ENCODE measurements around the gene C13orf46. TPM values are rescaled to one million over a fixed set of nuclear protein-coding genes. Genes with fewer than 3 reads are reported as not detected.
A peak's percentile ranks its signal among the peaks of the same experiment; 100 is the strongest.

The C13orf46 gene
- total and polyA plus RNA-seq, 2 of the 8 experiments (the other 6 are each of a cell fraction or from before 2014, with no cell fraction given): 0.23 to 0.28 TPM

DNA sequence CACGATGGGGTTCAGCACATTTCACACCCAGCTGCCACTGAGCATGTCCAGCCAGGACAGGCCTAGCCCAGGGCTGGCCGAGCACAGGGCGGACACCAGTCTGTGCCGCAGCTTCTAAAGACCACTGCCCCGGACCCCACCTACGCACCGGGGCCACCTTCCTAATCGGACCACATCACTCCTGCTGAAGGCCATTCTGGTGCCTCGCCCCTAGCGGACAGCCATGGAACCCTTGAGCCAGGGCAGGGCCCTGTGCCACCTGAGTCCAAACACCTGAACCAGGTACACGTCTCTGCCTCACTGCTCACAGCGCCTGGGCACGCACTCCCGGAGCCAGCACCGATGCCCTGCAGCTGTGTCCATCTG is 8.4 kb upstream of the C13orf46 start:
- no peak overlapping the region for H4K91ac ChIP-seq (replicated peaks; ENCODE audit: insufficient read length, low read length)
- no peak overlapping the region for H3K23ac ChIP-seq (ENCODE audit: insufficient read length)
- 92% methylated on average over 15 of the region's 15 CpGs; no CpG with 5 or more reads in 1 of the 2 experiments for WGBS, 2 experiments (ENCODE audit: extremely low coverage in 1 of 2, insufficient coverage in 1 of 2, insufficient read length in 1 of 2, insufficient replicate concordance in 2 of 2, low coverage in 1 of 2, low lambda C conversion rate in 2 of 2, missing lambda C conversion rate in 1 of 2)
- H2BK5ac ChIP-seq (ENCODE audit: low read depth, low read length): no peak overlapping the region; the same call in 1 of the 2 replicates
- H2BK20ac ChIP-seq (ENCODE audit: low read length): no peak overlapping the region
- FAIRE-seq (no peak), DNase-seq (ENCODE audit: low read depth in 1 of 2, low spot score in 2 of 2) (peak in 1 of 2 experiments; percentile 40)
- ChIA-PET CTCF (ENCODE audit: partially characterized antibody) (interaction anchor here (0.6 to 2.0 kb wide), 5 partner anchors 12 to 180 kb away, joined by 3 to 7 read pairs (median 4); no protein-coding TSS in a partner anchor), POLR2A (ENCODE audit: partially characterized antibody) (interaction anchor here (0.6 to 1.9 kb wide), 2 partner anchors 9 to 12 kb away, joined by 3 to 5 read pairs; no protein-coding TSS in a partner anchor)
- no peak overlapping the region for H3K4me2 ChIP-seq (ENCODE audit: insufficient read depth in 1 of 2, low read depth in 2 of 2, low read length in 2 of 2)
- no peak overlapping the region for H3K9ac ChIP-seq (replicated peaks in 1 of 4; ENCODE audit: extremely low read depth in 1 of 4, low read depth in 3 of 4, low read length in 3 of 4)
- no peak overlapping the region for H3K18ac ChIP-seq (ENCODE audit: extremely low read depth, low read length)
- peaks cover 0 to 5% of the 10 kb centered on the region in 2 experiments for H4K20me1 ChIP-seq (replicated peaks in 1 of 2; ENCODE audit: control insufficient read depth in 1 of 2, insufficient read depth in 2 of 2, low read length in 2 of 2)
- no peaks in the 10 kb centered on the region for H3K9me3 ChIP-seq (ENCODE audit: insufficient read depth in 2 of 2, low read depth in 1 of 2, low read length in 1 of 2)
- no peak overlapping the region for H3K56ac ChIP-seq (replicated peaks; ENCODE audit: insufficient read length, low read depth, low read length)
- H3K27ac ChIP-seq (ENCODE audit: low read depth, low read length): no peak overlapping the region
- no peaks in the 10 kb centered on the region for H3K79me2 ChIP-seq (ENCODE audit: control insufficient read depth in 1 of 2, insufficient read depth in 2 of 2, low read length in 2 of 2)
- peaks cover 1% of the 10 kb centered on the region; the same call in 1 of the 2 replicates for H3K23me2 ChIP-seq (ENCODE audit: low read depth, low read length)
- H2AFZ ChIP-seq (ENCODE audit: low read length): no peak overlapping the region
- no peak overlapping the region for H2AK5ac ChIP-seq (ENCODE audit: low read depth, low read length)
- no peak overlapping the region for H4K5ac ChIP-seq (ENCODE audit: insufficient read length, low read depth, low read length)
- no peak overlapping the region for H3K4ac ChIP-seq (replicated peaks; ENCODE audit: insufficient read length, low read depth, low read length)
- no peak overlapping the region for H2BK120ac ChIP-seq (replicated peaks; ENCODE audit: low read depth, low read length)
- no peak overlapping the region for H3K4me3 ChIP-seq (ENCODE audit: extremely low read depth in 1 of 4, insufficient read depth in 2 of 4, low read depth in 3 of 4, low read length in 4 of 4)
- H3K14ac ChIP-seq (ENCODE audit: insufficient read length): no peak overlapping the region
- H3K4me1 ChIP-seq (replicated peaks in 1 of 4; ENCODE audit: control insufficient read depth in 3 of 4, insufficient read depth in 4 of 4, low read length in 3 of 4): peaks cover 0 to 1% (median 0%) of the 10 kb centered on the region in 4 experiments; a peak in 1 of 7 replicates
- H3K36me3 ChIP-seq (ENCODE audit: control insufficient read depth in 2 of 4, insufficient read depth in 4 of 4, low read length in 3 of 4): 0 out of 8 replicates have a peak, but pooled peaks cover 0 to 3% (median 0%) of the 10 kb centered on the region in 4 experiments
- H2BK12ac ChIP-seq (ENCODE audit: low read depth, low read length): no peak overlapping the region
- no peaks in the 10 kb centered on the region for H3K27me3 ChIP-seq (replicated peaks in 1 of 4; ENCODE audit: control insufficient read depth in 3 of 4, extremely low read depth in 1 of 4, insufficient read depth in 3 of 4, low read length in 3 of 4)
- no peak overlapping the region for H4K8ac ChIP-seq (ENCODE audit: extremely low read depth, insufficient read depth, low read length)
- H3K79me1 ChIP-seq (ENCODE audit: low read depth, low read length): no peaks in the 10 kb centered on the region
- H2BK15ac ChIP-seq (ENCODE audit: low read length): no peak overlapping the region
- no peak for TF ChIP-seq RXRA (IDR thresholded peaks at IDR 0.05; ENCODE audit: insufficient read depth, low read depth, low read length)
- TF ChIP-seq HDAC2 (IDR thresholded peaks at IDR 0.05; ENCODE audit: borderline replicate concordance in 1 of 2, low read depth in 2 of 2, low read length in 2 of 2): no peak
- TF ChIP-seq HDAC6 (IDR thresholded peaks at IDR 0.05; ENCODE audit: low read depth, low read length): no peak
- TF ChIP-seq TAF7 (optimal IDR thresholded peaks at IDR 0.05; ENCODE audit: borderline replicate concordance, low read depth, low read length): no peak
- no peak for TF ChIP-seq EZH2 (IDR thresholded peaks at IDR 0.05; ENCODE audit: low read depth, low read length, severe bottlenecking)
- no peak for TF ChIP-seq RAD21 (IDR thresholded peaks at IDR 0.05 in 1 of 2, conservative IDR thresholded peaks at IDR 0.05 in 1 of 2; ENCODE audit: low read depth in 2 of 2, low read length in 2 of 2)
- no peak for TF ChIP-seq POLR2AphosphoS5 (IDR thresholded peaks at IDR 0.05; ENCODE audit: low read depth, low read length)
- no peak for TF ChIP-seq RNF2 (IDR thresholded peaks at IDR 0.05; ENCODE audit: borderline replicate concordance, low read depth, low read length, missing control alignments, poor library complexity, severe bottlenecking)
- TF ChIP-seq ATF2 (IDR thresholded peaks at IDR 0.05; ENCODE audit: low read length): no peak
- no peak for TF ChIP-seq JUND (IDR thresholded peaks at IDR 0.05; ENCODE audit: low read length)
- no peak for TF ChIP-seq YY1 (IDR thresholded peaks at IDR 0.05; ENCODE audit: low read depth, low read length)

Data from H1 (cell line).